ENCODE measurements around the gene MANEAL.

DNA sequence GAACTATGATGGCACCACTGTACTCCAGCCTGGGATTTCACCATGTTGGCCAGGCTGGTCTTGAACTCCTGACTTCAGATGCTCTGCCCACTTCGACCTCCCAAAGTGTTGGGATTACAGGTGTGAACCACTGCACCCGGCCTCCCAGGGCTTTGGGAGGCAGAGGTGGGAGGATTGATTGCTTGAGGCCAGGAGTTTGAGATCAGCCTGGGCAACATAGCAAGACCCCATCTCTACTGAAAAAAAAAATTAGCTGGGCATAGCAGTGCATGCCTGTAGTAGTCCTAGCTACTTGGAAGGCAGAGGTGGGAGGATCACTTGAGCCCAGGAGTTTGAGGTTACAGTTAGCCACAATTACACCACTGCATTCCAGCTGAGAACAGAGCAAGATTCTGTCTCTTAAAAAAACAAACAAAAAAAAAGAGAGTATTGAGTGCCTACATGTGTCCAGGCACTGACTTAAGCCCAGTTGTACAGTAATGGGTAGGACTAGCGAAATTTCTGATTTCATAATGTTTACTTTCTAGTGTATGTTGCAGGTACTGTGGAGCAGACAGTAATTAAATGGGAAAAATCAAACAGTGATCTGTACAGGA is 4.2 kb downstream of the MANEAL start:
- TF ChIP-seq EZH2 (IDR thresholded peaks at IDR 0.05; ENCODE audit: insufficient read depth, poor library complexity, severe bottlenecking), result no peak
- TF ChIP-seq EZH2phosphoT487 (IDR thresholded peaks at IDR 0.05; ENCODE audit: insufficient read depth, low read depth), result no peak

Measured in GM23248 (cell line).